Neural cell (in vitro differentiated cells): ENCODE results near the gene PPIP5K1. TPM values are rescaled to one million over a fixed set of nuclear protein-coding genes. Genes with fewer than 3 reads are reported as not detected.

Source experiments
- H2AFZ ChIP-seq: fragments of 200-600, 300-800 bp; sonication (generic), shearing (Covaris generic); 2 replicates; pipeline ENCODE4 v1.6.0; 2014; ENCODE audit warnings: low read depth, mild to moderate bottlenecking, antibody characterized with exemption, low read length, moderate library complexity
- H3F3A ChIP-seq: fragments of 200-600 bp; shearing (Covaris generic); 2 replicates; pipeline ENCODE4 v1.6.1; 2016; ENCODE audit warnings: mild to moderate bottlenecking, moderate library complexity, mixed read lengths, antibody characterized with exemption, low read length; ENCODE audit not compliant: insufficient read depth, poor library complexity, severe bottlenecking
- H3K27ac ChIP-seq: fragments of 200-600, 300-800 bp; sonication (generic), shearing (Covaris generic); 2 replicates; pipeline ENCODE4 v1.5.1; 2014; ENCODE audit warnings: mild to moderate bottlenecking, low read length, moderate library complexity
- H3K27me3 ChIP-seq: fragments of 300-800, 200-600 bp; sonication (generic), shearing (Covaris generic); 2 replicates; pipeline ENCODE4 v1.6.0; 2014; ENCODE audit warnings: mild to moderate bottlenecking, low read depth, low read length, moderate library complexity; ENCODE audit not compliant: insufficient read depth
- H3K36me3 ChIP-seq: fragments of 300-800, 200-600 bp; sonication (generic), shearing (Covaris generic); 2 replicates; pipeline ENCODE4 v1.5.1; 2014; ENCODE audit warnings: mild to moderate bottlenecking, antibody characterized with exemption, low read length, moderate library complexity; ENCODE audit not compliant: insufficient read depth
- H3K4me2 ChIP-seq: fragments of 300-800, 200-600 bp; sonication (generic), shearing (Covaris generic); 2 replicates; pipeline ENCODE4 v1.6.0; 2014; ENCODE audit warnings: mild to moderate bottlenecking, low read length
- H3K4me3 ChIP-seq: fragments of 300-800, 200-600 bp; sonication (generic), shearing (Covaris generic); 2 replicates; pipeline ENCODE4 v1.5.1; 2014; ENCODE audit warnings: mild to moderate bottlenecking, low read length, moderate library complexity
- H3K79me2 ChIP-seq: fragments of 200-600 bp; shearing (Covaris generic); replicated peaks from 2 replicates; pipeline ENCODE4 v1.6.0; 2014; ENCODE audit warnings: mild to moderate bottlenecking, low read length, moderate library complexity; ENCODE audit not compliant: insufficient read depth
- H3K9ac ChIP-seq: fragments of 300-800, 200-600 bp; sonication (generic), shearing (Covaris generic); 2 replicates; pipeline ENCODE4 v1.6.1; 2016; ENCODE audit warnings: mild to moderate bottlenecking, low read length, mixed read lengths
- H3K9me2 ChIP-seq: fragments of 200-600 bp; shearing (Covaris generic); 2 replicates; pipeline ENCODE4 v1.6.1; 2016; ENCODE audit warnings: mild to moderate bottlenecking, low read length, mixed read lengths; ENCODE audit not compliant: insufficient read depth
- H3K9me3 ChIP-seq: fragments of 200-600, 300-800 bp; sonication (generic), shearing (Covaris generic); 2 replicates; pipeline ENCODE4 v1.6.1; 2016; ENCODE audit warnings: mild to moderate bottlenecking, mixed run types, low read length, moderate library complexity, mixed read lengths
- H4K20me1 ChIP-seq: fragments of 200-600 bp; shearing (Covaris generic); 2 replicates; pipeline ENCODE4 v1.6.1; 2016; ENCODE audit warnings: mild to moderate bottlenecking, mixed run types; ENCODE audit not compliant: insufficient read depth
- CTCF ChIP-seq: fragments of 450-650 bp; IDR thresholded peaks from 2 replicates; pipeline ENCODE4 v1.5.1; 2014; ENCODE audit warnings: antibody characterized with exemption, mild to moderate bottlenecking, moderate library complexity; ENCODE audit not compliant: poor library complexity, severe bottlenecking
- EP300 ChIP-seq: fragments of 450-650 bp; conservative IDR thresholded peaks from 2 replicates; pipeline ENCODE4 v1.6.1; 2014; ENCODE audit warnings: antibody characterized with exemption, mild to moderate bottlenecking, moderate library complexity; ENCODE audit not compliant: poor library complexity, severe bottlenecking
- EZH2 ChIP-seq: fragments of 200-600, 300-800 bp; shearing (Covaris generic), sonication (generic); IDR thresholded peaks from 2 replicates; pipeline ENCODE4 v1.6.1; 2014; ENCODE audit warnings: antibody characterized with exemption, low read length, borderline replicate concordance, mild to moderate bottlenecking; ENCODE audit not compliant: insufficient read depth, poor library complexity, severe bottlenecking
- MXI1 ChIP-seq: fragments of 450-650 bp; conservative IDR thresholded peaks from 2 replicates; pipeline ENCODE4 v1.6.1; 2014; ENCODE audit warnings: antibody characterized with exemption, mild to moderate bottlenecking; ENCODE audit not compliant: poor library complexity, severe bottlenecking
- POLR2AphosphoS5 ChIP-seq: IDR thresholded peaks from 2 replicates; pipeline ENCODE4 v1.6.1; 2012
- RAD21 ChIP-seq: fragments of 450-650 bp; conservative IDR thresholded peaks from 2 replicates; pipeline ENCODE4 v1.6.1; 2014; ENCODE audit warnings: antibody characterized with exemption, mild to moderate bottlenecking, moderate library complexity
- REST ChIP-seq: IDR thresholded peaks from 2 replicates; pipeline ENCODE4 v1.6.1; 2012; ENCODE audit warnings: borderline replicate concordance
- SMC3 ChIP-seq: fragments of 450-650 bp; conservative IDR thresholded peaks from 2 replicates; pipeline ENCODE4 v1.6.1; 2014; ENCODE audit warnings: antibody characterized with exemption, mild to moderate bottlenecking, moderate library complexity; ENCODE audit not compliant: poor library complexity
- TAF1 ChIP-seq: IDR thresholded peaks from 2 replicates; pipeline ENCODE4 v1.6.1; 2012; ENCODE audit warnings: low read depth
- polyA plus RNA-seq: library from polyadenylated mRNA; depleted of rRNA; stranded (reverse); fragments of >200 nt; gene quantifications from 2 replicates; pipeline ENCODE4 v1.2.3, GENCODE V29; 2014

The PPIP5K1 gene
- polyA plus RNA-seq, 1 donor from 2014 or later = 29.6 TPM

- H3K9ac ChIP-seq = no peak overlapping the region
- TF ChIP-seq CTCF = no peak
- TF ChIP-seq SMC3 = no peak
- TF ChIP-seq RAD21 = no peak
- no peak for TF ChIP-seq REST
- TF ChIP-seq EZH2 = no peak
- TF ChIP-seq TAF1 = no peak
- no peak overlapping the region for H3K4me2 ChIP-seq
- no peaks in the 10 kb centered on the region for H3K27me3 ChIP-seq
- no peak overlapping the region for H3K4me3 ChIP-seq
- no peaks in the 10 kb centered on the region for H4K20me1 ChIP-seq
- no peaks in the 10 kb centered on the region for H3K9me2 ChIP-seq
- peaks cover under 1% of the 10 kb centered on the region for H3F3A ChIP-seq
- H3K36me3 ChIP-seq = no peaks in the 10 kb centered on the region
- no peaks in the 10 kb centered on the region for H3K9me3 ChIP-seq
- H3K79me2 ChIP-seq = no peaks in the 10 kb centered on the region
- no peak overlapping the region for H2AFZ ChIP-seq
- no peak overlapping the region for H3K27ac ChIP-seq
Measured at GRCh38 chr15:43498990-43499389, 91.0 kb downstream of the PPIP5K1 start.

GRCh38 chr15:43493703-43494472 lies 96.1 kb downstream of the PPIP5K1 start:
- H3K36me3 ChIP-seq = peaks cover 6% of the 10 kb centered on the region
- H4K20me1 ChIP-seq = no peaks in the 10 kb centered on the region
- peak overlapping the region; percentile 98 for H3K4me2 ChIP-seq
- H3K9me2 ChIP-seq = no peaks in the 10 kb centered on the region
- H3F3A ChIP-seq = peaks cover 10% of the 10 kb centered on the region
- TF ChIP-seq CTCF (no peak), MXI1 (no peak), RAD21 (no peak), EZH2 (no peak), TAF1 (no peak), REST (no peak), SMC3 (no peak), POLR2AphosphoS5 (no peak), EP300 (no peak)
- peak overlapping the region; percentile 99 for H3K27ac ChIP-seq
- H3K27me3 ChIP-seq = no peaks in the 10 kb centered on the region
- H2AFZ ChIP-seq = peak overlapping the region; percentile 94
- H3K4me3 ChIP-seq = peak overlapping the region; percentile 74
- H3K9ac ChIP-seq = peak overlapping the region; percentile 95
- no peaks in the 10 kb centered on the region for H3K9me3 ChIP-seq
- H3K79me2 ChIP-seq = peaks cover 37% of the 10 kb centered on the region
